Measurements from ENCODE around the gene CXorf65. TPM values are rescaled to one million over a fixed set of nuclear protein-coding genes. Genes with fewer than 3 reads are reported as not detected.

Gene CXorf65
- total RNA-seq, 1 experiment from 2014 or later = not detected

DNA sequence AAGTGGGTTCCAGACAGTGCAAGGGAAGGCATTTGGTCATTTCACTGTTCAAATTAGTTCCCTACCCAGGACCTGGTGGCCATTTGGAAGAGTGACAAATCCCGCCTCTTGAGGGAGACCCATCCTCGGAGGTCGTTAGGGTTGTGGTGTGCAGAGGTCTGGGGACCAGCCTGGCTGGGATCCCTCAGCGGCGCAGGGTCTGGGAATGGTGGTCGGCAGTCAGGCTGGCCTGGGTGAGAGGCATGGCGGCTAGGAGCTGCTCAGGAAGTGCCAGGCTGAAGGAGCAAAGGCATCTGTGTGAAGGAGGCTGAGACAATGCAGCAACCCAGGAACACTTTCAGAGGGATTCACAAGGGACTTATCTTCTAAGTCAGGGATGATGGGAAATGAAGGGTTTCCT is 44.8 kb upstream of the CXorf65 start:
- Histone ChIP-seq H3K27ac (ENCODE audit: low read depth, low read length, poor library complexity, severe bottlenecking) (no peak overlapping the region), H3K36me3 (ENCODE audit: insufficient read depth, low read length, poor library complexity, severe bottlenecking) (no peaks in the 10 kb centered on the region), H3K4me3 (ENCODE audit: low read depth, low read length, poor library complexity, severe bottlenecking) (no peak overlapping the region), H3K27me3 (replicated peaks; ENCODE audit: insufficient read depth, low read depth, low read length, poor library complexity) (no peaks in the 10 kb centered on the region), H3K4me1 (ENCODE audit: insufficient read depth, low read length, poor library complexity, severe bottlenecking) (peaks cover under 1% of the 10 kb centered on the region), H3K9me3 (ENCODE audit: low read depth, low read length, poor library complexity, severe bottlenecking) (no peaks in the 10 kb centered on the region)
- POLR2A ChIA-PET (ENCODE audit: low non-redundant PET) = no interaction called here
- DNase-seq (ENCODE audit: low spot score) = no peak
- intact Hi-C loops (cut with micrococcal nuclease; ENCODE audit: unreplicated experiment) = no loop called here
- BruUV-seq (replicated peaks) = no TSS peak
- CTCF ChIA-PET = no interaction called here
- TF ChIP-seq EZH2 (IDR thresholded peaks at IDR 0.05; ENCODE audit: borderline replicate concordance, low read depth, low read length, poor library complexity, severe bottlenecking) = no peak
- TF ChIP-seq, protein P1, sequence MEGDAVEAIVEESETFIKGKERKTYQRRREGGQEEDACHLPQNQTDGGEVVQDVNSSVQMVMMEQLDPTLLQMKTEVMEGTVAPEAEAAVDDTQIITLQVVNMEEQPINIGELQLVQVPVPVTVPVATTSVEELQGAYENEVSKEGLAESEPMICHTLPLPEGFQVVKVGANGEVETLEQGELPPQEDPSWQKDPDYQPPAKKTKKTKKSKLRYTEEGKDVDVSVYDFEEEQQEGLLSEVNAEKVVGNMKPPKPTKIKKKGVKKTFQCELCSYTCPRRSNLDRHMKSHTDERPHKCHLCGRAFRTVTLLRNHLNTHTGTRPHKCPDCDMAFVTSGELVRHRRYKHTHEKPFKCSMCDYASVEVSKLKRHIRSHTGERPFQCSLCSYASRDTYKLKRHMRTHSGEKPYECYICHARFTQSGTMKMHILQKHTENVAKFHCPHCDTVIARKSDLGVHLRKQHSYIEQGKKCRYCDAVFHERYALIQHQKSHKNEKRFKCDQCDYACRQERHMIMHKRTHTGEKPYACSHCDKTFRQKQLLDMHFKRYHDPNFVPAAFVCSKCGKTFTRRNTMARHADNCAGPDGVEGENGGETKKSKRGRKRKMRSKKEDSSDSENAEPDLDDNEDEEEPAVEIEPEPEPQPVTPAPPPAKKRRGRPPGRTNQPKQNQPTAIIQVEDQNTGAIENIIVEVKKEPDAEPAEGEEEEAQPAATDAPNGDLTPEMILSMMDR (conservative IDR thresholded peaks at IDR 0.05; ENCODE audit: low read depth, low read length) = no peak

DNA sequence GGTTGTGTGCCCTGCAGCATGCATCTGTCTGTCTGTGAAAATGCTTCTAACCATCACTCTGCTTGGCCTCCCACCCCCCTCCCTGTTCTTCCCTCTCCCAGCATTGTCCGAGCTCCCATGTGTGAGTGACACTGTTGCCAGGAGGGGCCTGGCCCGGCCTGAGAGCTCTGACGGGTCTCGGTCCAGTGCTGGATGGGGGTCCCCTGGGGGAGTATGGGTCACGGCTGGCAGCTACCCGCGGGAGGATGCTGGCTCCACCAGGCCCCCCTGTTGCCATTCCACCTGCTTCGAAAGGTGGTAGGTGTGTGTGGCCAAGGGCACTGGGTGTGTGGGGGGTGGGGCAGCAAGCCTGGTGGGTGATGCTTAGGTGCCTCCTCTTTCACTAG is 41.7 kb upstream of the CXorf65 start:
- Histone ChIP-seq H3K27ac (ENCODE audit: low read depth, low read length, poor library complexity, severe bottlenecking) (no peak overlapping the region), H3K4me3 (ENCODE audit: low read depth, low read length, poor library complexity, severe bottlenecking) (no peak overlapping the region), H3K27me3 (replicated peaks; ENCODE audit: insufficient read depth, low read depth, low read length, poor library complexity) (no peaks in the 10 kb centered on the region), H3K4me1 (ENCODE audit: insufficient read depth, low read length, poor library complexity, severe bottlenecking) (peaks cover 4% of the 10 kb centered on the region), H3K36me3 (ENCODE audit: insufficient read depth, low read length, poor library complexity, severe bottlenecking) (no peaks in the 10 kb centered on the region), H3K9me3 (ENCODE audit: low read depth, low read length, poor library complexity, severe bottlenecking) (no peaks in the 10 kb centered on the region)
- ChIA-PET CTCF (no interaction called here), POLR2A (ENCODE audit: low non-redundant PET) (no interaction called here)
- intact Hi-C loops (cut with micrococcal nuclease; ENCODE audit: unreplicated experiment) = no loop called here
- TF ChIP-seq, protein P1 (conservative IDR thresholded peaks at IDR 0.05; ENCODE audit: low read depth, low read length) = no peak
- TF ChIP-seq EZH2 (IDR thresholded peaks at IDR 0.05; ENCODE audit: borderline replicate concordance, low read depth, low read length, poor library complexity, severe bottlenecking) = no peak
- BruUV-seq (replicated peaks) = no TSS peak
- DNase-seq (ENCODE audit: low spot score) = no peak

DNA sequence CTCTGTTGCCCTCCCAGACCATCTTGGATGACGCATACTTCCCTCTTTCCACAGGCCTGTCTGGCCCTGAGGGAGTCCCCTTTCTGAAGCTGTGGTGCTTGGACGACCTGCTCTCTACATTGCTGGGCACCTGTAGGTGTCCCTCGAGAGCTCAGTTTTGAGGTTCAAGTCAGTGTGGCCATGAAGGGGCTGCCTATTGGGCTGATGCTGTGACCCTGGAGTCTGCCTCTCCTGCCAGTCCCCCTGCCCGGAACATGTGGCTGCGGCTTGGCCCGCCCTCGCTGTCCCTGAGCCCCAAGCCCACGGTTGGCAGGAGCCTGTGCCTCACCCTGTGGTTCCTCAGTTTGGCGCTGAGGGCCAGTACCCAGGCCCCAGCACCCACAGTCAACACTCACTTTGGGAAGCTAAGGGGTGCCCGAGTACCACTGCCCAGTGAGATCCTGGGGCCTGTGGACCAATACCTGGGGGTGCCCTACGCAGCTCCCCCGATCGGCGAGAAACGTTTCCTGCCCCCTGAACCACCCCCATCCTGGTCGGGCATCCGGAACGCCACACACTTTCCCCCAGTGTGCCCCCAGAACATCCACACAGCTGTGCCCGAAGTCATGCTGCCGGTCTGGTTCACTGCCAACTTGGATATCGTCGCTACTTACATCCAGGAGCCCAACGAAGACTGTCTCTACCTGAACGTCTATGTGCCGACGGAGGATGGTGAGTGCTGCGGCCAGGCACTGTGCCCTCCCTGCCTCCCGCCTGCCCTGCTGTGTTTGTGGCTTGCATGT is 41.1 kb upstream of the CXorf65 start:
- Histone ChIP-seq H3K4me1 (ENCODE audit: insufficient read depth, low read length, poor library complexity, severe bottlenecking) (peaks cover 4% of the 10 kb centered on the region), H3K36me3 (ENCODE audit: insufficient read depth, low read length, poor library complexity, severe bottlenecking) (no peaks in the 10 kb centered on the region), H3K4me3 (ENCODE audit: low read depth, low read length, poor library complexity, severe bottlenecking) (no peak overlapping the region), H3K9me3 (ENCODE audit: low read depth, low read length, poor library complexity, severe bottlenecking) (no peaks in the 10 kb centered on the region), H3K27ac (ENCODE audit: low read depth, low read length, poor library complexity, severe bottlenecking) (no peak overlapping the region), H3K27me3 (replicated peaks; ENCODE audit: insufficient read depth, low read depth, low read length, poor library complexity) (no peaks in the 10 kb centered on the region)
- ChIA-PET CTCF (no interaction called here), POLR2A (ENCODE audit: low non-redundant PET) (no interaction called here)
- BruUV-seq (replicated peaks) = no TSS peak
- TF ChIP-seq, protein P1 (conservative IDR thresholded peaks at IDR 0.05; ENCODE audit: low read depth, low read length) = no peak
- TF ChIP-seq EZH2 (IDR thresholded peaks at IDR 0.05; ENCODE audit: borderline replicate concordance, low read depth, low read length, poor library complexity, severe bottlenecking) = no peak
- DNase-seq (ENCODE audit: low spot score) = no peak
- intact Hi-C loops (cut with micrococcal nuclease; ENCODE audit: unreplicated experiment) = loop anchor here (2.0 kb wide), 1 partner anchor 51 kb away; no protein-coding TSS in a partner anchor

All from A673 (cell line).